Adrenal gland (tissue), 5 donors: ENCODE results near the gene RASSF5.

Experiments used
- CTCF ChIP-seq, 6 experiments: fragments of 450-650 bp in 4 of 6; fragments of 200-600 bp in 2 of 6; sonication (generic) in 1 of 6; IDR thresholded peaks; 1 replicate in 5 of 6; 2 replicates in 1 of 6; pipeline versions ENCODE4 v1.5.1 to v1.8.0; 2016 to 2021; ENCODE audit warnings: antibody characterized with exemption in 6 of 6, mild to moderate bottlenecking in 2 of 6, moderate library complexity in 1 of 6
- POLR2A ChIP-seq, 2 donors: fragments of 450-650 bp; IDR thresholded peaks; one replicate each; pipeline ENCODE4 v1.6.1; 2017; ENCODE audit warnings: antibody characterized with exemption in 2 of 2, mild to moderate bottlenecking in 2 of 2, moderate library complexity in 1 of 2
- donor health status: DM: no; HTN: no; CAD: no.

- TF ChIP-seq CTCF (IDR thresholded peaks at IDR 0.05): no peak
- no peak for TF ChIP-seq POLR2A (IDR thresholded peaks at IDR 0.05)
These were observed 58.7 kb downstream of the RASSF5 start for GRCh38 chr1:206565995-206566394.
